DMS153 treated with DMSO at 0.1 percent for 48 hours (cell line): ENCODE data around the gene MYOZ3.

Experiments
- DNase-seq: peaks from one replicate; lab custom pipeline; 2025; ENCODE audit not compliant: unreplicated experiment; lab: John Stamatoyannopoulos, UW

Gene MYOZ3

GRCh38 chr5:150658699-150659265, 2.3 kb upstream of the MYOZ3 start:
- DNase-seq, result no peak

GRCh38 chr5:150659360-150660107, 1.5 kb upstream of the MYOZ3 start:
- no peak for DNase-seq

GRCh38 chr5:150660108-150660831, 781 bp upstream of the MYOZ3 start:
- no peak for DNase-seq

GRCh38 chr5:150661821-150662596, 958 bp downstream of the MYOZ3 start:
- DNase-seq, result no peak

- no peak for DNase-seq
Measured at GRCh38 chr5:150662731-150663516, 1.9 kb downstream of the MYOZ3 start.

- no peak for DNase-seq
Measured at GRCh38 chr5:150663936-150664335, 2.9 kb downstream of the MYOZ3 start.

GRCh38 chr5:150665044-150665443, 4.0 kb downstream of the MYOZ3 start:
- no peak for DNase-seq

- no peak for DNase-seq
Measured at GRCh38 chr5:150670275-150670947, 9.4 kb downstream of the MYOZ3 start.

GRCh38 chr5:150670948-150671310, 9.9 kb downstream of the MYOZ3 start:
- no peak for DNase-seq

GRCh38 chr5:150671509-150672236, 10.6 kb downstream of the MYOZ3 start:
- no peak for DNase-seq

GRCh38 chr5:150672237-150672883, 11.3 kb downstream of the MYOZ3 start:
- no peak for DNase-seq

GRCh38 chr5:150672884-150673275, 11.8 kb downstream of the MYOZ3 start:
- no peak for DNase-seq

- no peak for DNase-seq
Measured at GRCh38 chr5:150674341-150674821, 13.3 kb downstream of the MYOZ3 start.

- DNase-seq, result no peak
Measured at GRCh38 chr5:150675069-150675468, 14.0 kb downstream of the MYOZ3 start.

- no peak for DNase-seq
Measured at GRCh38 chr5:150676578-150676977, 15.5 kb downstream of the MYOZ3 start.

- DNase-seq, result no peak
Measured at GRCh38 chr5:150689120-150689519, 28.1 kb downstream of the MYOZ3 start.

GRCh38 chr5:150690760-150691159, 29.7 kb downstream of the MYOZ3 start:
- DNase-seq, result no peak

GRCh38 chr5:150692276-150692675, 31.2 kb downstream of the MYOZ3 start:
- DNase-seq, result no peak

- DNase-seq, result no peak
Measured at GRCh38 chr5:150694612-150695011, 33.6 kb downstream of the MYOZ3 start.
